WTC11 (cell line): Measurements from ENCODE around the gene AKAP6. TPM values are rescaled to one million over a fixed set of nuclear protein-coding genes. Genes with fewer than 3 reads are reported as not detected.

Experiments
- ATAC-seq: fragments of 200-7000 bp; cut with Tn5 transposase; 2 replicates; pipeline ENCODE4 v1.10.0; 2021; ENCODE audit warnings: mild to moderate bottlenecking, moderate library complexity
- CTCF ChIA-PET: fragments of 300-600 bp; sonication (Branson Sonifier 250); formaldehyde crosslinking; loops from one replicate; lab custom pipeline; 2021; ENCODE audit warnings: antibody characterized with exemption; lab: Charles Lee
- POLR2A ChIA-PET: fragments of 350-600 bp; sonication (Branson Sonifier 250); formaldehyde crosslinking; loops from one replicate; lab custom pipeline; 2021; ENCODE audit warnings: antibody characterized with exemption; lab: Charles Lee
- DNase-seq: peaks from one replicate; pipeline ENCODE4 v3.0.0; 2021; ENCODE audit warnings: low spot score
- H3K27ac Mint-ChIP-seq: 2 replicates; pipeline ENCODE4 v1.8.0; 2021; ENCODE audit warnings: mixed read lengths
- H3K27me3 Mint-ChIP-seq: 2 replicates; pipeline ENCODE4 v1.8.0; 2021; ENCODE audit warnings: low read depth, mild to moderate bottlenecking, moderate library complexity, mixed read lengths
- H3K36me3 Mint-ChIP-seq: 2 replicates; pipeline ENCODE4 v1.8.0; 2021; ENCODE audit warnings: mixed read lengths
- H3K4me1 Mint-ChIP-seq: 2 replicates; pipeline ENCODE4 v1.8.0; 2022; ENCODE audit warnings: mixed read lengths
- H3K4me3 Mint-ChIP-seq: 2 replicates; pipeline ENCODE4 v1.8.0; 2021; ENCODE audit warnings: mild to moderate bottlenecking, moderate library complexity, mixed read lengths
- H3K9me3 Mint-ChIP-seq: 2 replicates; pipeline ENCODE4 v1.8.0; 2021; ENCODE audit warnings: mixed read lengths
- ATF6 ChIP-seq: sonication (generic); formaldehyde crosslinking; IDR thresholded peaks from 2 replicates; pipeline ENCODE4 v1.8.1; 2023; ENCODE audit warnings: mild to moderate bottlenecking, missing genetic modification reagents
- E2F5 ChIP-seq: sonication (generic); formaldehyde crosslinking; IDR thresholded peaks from 2 replicates; pipeline ENCODE4 v1.8.1; 2022; ENCODE audit warnings: mild to moderate bottlenecking, moderate library complexity, missing genetic modification reagents
- ERG ChIP-seq: fragments of 250-450 bp; sonication (Bioruptor Pico); IDR thresholded peaks from 2 replicates; pipeline ENCODE4 v1.8.0; 2021; ENCODE audit warnings: mild to moderate bottlenecking
- GTF2I ChIP-seq: fragments of 250-450 bp; sonication (Bioruptor Pico); conservative IDR thresholded peaks from 2 replicates; pipeline ENCODE4 v1.4.0; 2021; ENCODE audit warnings: mild to moderate bottlenecking
- IRF1 ChIP-seq: sonication (generic); formaldehyde crosslinking; IDR thresholded peaks from 2 replicates; pipeline ENCODE4 v1.8.0; 2023; ENCODE audit warnings: missing genetic modification reagents
- MYBL2 ChIP-seq: sonication (generic); formaldehyde crosslinking; IDR thresholded peaks from 2 replicates; pipeline ENCODE4 v1.8.1; 2023; ENCODE audit warnings: mild to moderate bottlenecking, moderate library complexity, missing genetic modification reagents
- NR3C1 ChIP-seq: sonication (generic); formaldehyde crosslinking; conservative IDR thresholded peaks from 2 replicates; pipeline ENCODE4 v1.8.1; 2023; ENCODE audit warnings: low read depth, mild to moderate bottlenecking, missing genetic modification reagents
- OVOL2 ChIP-seq: fragments of 250-450 bp; sonication (Bioruptor Pico); IDR thresholded peaks from 2 replicates; pipeline ENCODE4 v1.9.0; 2021; ENCODE audit warnings: mild to moderate bottlenecking, borderline replicate concordance
- PRDM15 ChIP-seq: sonication (generic); formaldehyde crosslinking; IDR thresholded peaks from 2 replicates; pipeline ENCODE4 v1.8.0; 2022; ENCODE audit warnings: missing genetic modification reagents
- RELA ChIP-seq: sonication (generic); formaldehyde crosslinking; IDR thresholded peaks from 2 replicates; pipeline ENCODE4 v1.8.1; 2022; ENCODE audit warnings: missing genetic modification reagents, mild to moderate bottlenecking, borderline replicate concordance
- SP1 ChIP-seq: sonication (generic); formaldehyde crosslinking; conservative IDR thresholded peaks from 2 replicates; pipeline ENCODE4 v1.8.1; 2022; ENCODE audit warnings: missing genetic modification reagents
- TEAD1 ChIP-seq: sonication (generic); formaldehyde crosslinking; IDR thresholded peaks from 2 replicates; pipeline ENCODE4 v1.8.0; 2022; ENCODE audit warnings: mild to moderate bottlenecking, missing genetic modification reagents
- TEAD4 ChIP-seq: sonication (generic); formaldehyde crosslinking; IDR thresholded peaks from 2 replicates; pipeline ENCODE4 v1.8.0; 2022; ENCODE audit warnings: mild to moderate bottlenecking, missing genetic modification reagents
- USF2 ChIP-seq: sonication (generic); formaldehyde crosslinking; IDR thresholded peaks from 2 replicates; pipeline ENCODE4 v1.8.1; 2023; ENCODE audit warnings: mild to moderate bottlenecking, missing genetic modification reagents, moderate library complexity
- ZBTB21 ChIP-seq: sonication (generic); formaldehyde crosslinking; IDR thresholded peaks from 2 replicates; pipeline ENCODE4 v1.8.1; 2023; ENCODE audit warnings: mild to moderate bottlenecking, missing genetic modification reagents, borderline replicate concordance
- ZBTB43 ChIP-seq: sonication (generic); formaldehyde crosslinking; IDR thresholded peaks from 2 replicates; pipeline ENCODE4 v1.8.1; 2023; ENCODE audit warnings: mild to moderate bottlenecking, missing genetic modification reagents
- ZMAT4 ChIP-seq: fragments of 250-450 bp; sonication (Bioruptor Pico); IDR thresholded peaks from 2 replicates; pipeline ENCODE4 v1.9.0; 2021; ENCODE audit warnings: mild to moderate bottlenecking
- ZNF219 ChIP-seq: sonication (generic); formaldehyde crosslinking; IDR thresholded peaks from 2 replicates; pipeline ENCODE4 v1.8.0; 2023; ENCODE audit warnings: missing genetic modification reagents, mild to moderate bottlenecking, borderline replicate concordance
- ZNF263 ChIP-seq: sonication (generic); formaldehyde crosslinking; IDR thresholded peaks from 2 replicates; pipeline ENCODE4 v1.8.1; 2022; ENCODE audit warnings: low read depth, mild to moderate bottlenecking, moderate library complexity, missing genetic modification reagents
- ZNF281 ChIP-seq: sonication (generic); formaldehyde crosslinking; IDR thresholded peaks from 2 replicates; pipeline ENCODE4 v1.8.0; 2023; ENCODE audit warnings: mild to moderate bottlenecking, missing genetic modification reagents
- ZNF396 ChIP-seq: fragments of 250-450 bp; sonication (Bioruptor Pico); IDR thresholded peaks from 2 replicates; pipeline ENCODE4 v1.8.0; 2021; ENCODE audit warnings: mild to moderate bottlenecking, moderate library complexity, borderline replicate concordance
- total RNA-seq: library from RNA; stranded (reverse); gene quantifications from 3 replicates; pipeline ENCODE4 v1.2.3, GENCODE V29; 2021

The AKAP6 gene
- total RNA-seq, 1 experiment from 2014 or later: 0.63 TPM

- ATAC-seq: no peak
- H3K27ac Mint-ChIP-seq: no peak overlapping the region
- TF ChIP-seq PRDM15 (CRISPR knock-in tag) (no peak), TEAD1 (no peak), RELA (CRISPR knock-in tag) (no peak), TEAD4 (CRISPR knock-in tag) (no peak), ZMAT4 (CRISPR knock-in tag) (no peak), ERG (CRISPR knock-in tag) (no peak), GTF2I (CRISPR knock-in tag) (no peak), ZBTB43 (no peak), ZNF263 (CRISPR knock-in tag) (no peak)
- ChIA-PET CTCF (no interaction called here), POLR2A (no interaction called here)
- no peaks in the 10 kb centered on the region for H3K36me3 Mint-ChIP-seq
- DNase-seq: no peak
- peaks cover 25% of the 10 kb centered on the region for H3K9me3 Mint-ChIP-seq
- no peak overlapping the region for H3K4me3 Mint-ChIP-seq
- H3K4me1 Mint-ChIP-seq: no peaks in the 10 kb centered on the region
- H3K27me3 Mint-ChIP-seq: no peaks in the 10 kb centered on the region; the same call in 1 of the 2 replicates
Observed at GRCh38 chr14:32846821-32847365, 517.8 kb downstream of the AKAP6 start.

- Mint-ChIP-seq H3K27me3 (no peaks in the 10 kb centered on the region; the same call in 1 of the 2 replicates), H3K9me3 (peaks cover 24% of the 10 kb centered on the region), H3K4me1 (no peaks in the 10 kb centered on the region), H3K4me3 (no peak overlapping the region), H3K27ac (no peak overlapping the region), H3K36me3 (peaks cover 2% of the 10 kb centered on the region; the same call in 1 of the 2 replicates)
- POLR2A ChIA-PET: no interaction called here
- no peak for DNase-seq
- CTCF ChIA-PET: no interaction called here
- TF ChIP-seq ZNF219 (CRISPR knock-in tag) (no peak), ATF6 (no peak), NR3C1 (CRISPR knock-in tag) (no peak), ZBTB21 (CRISPR knock-in tag) (no peak), IRF1 (CRISPR knock-in tag) (no peak), OVOL2 (CRISPR knock-in tag) (no peak), SP1 (CRISPR knock-in tag) (no peak), ZNF281 (CRISPR knock-in tag) (no peak), E2F5 (CRISPR knock-in tag) (no peak), USF2 (no peak), MYBL2 (CRISPR knock-in tag) (no peak), ZNF396 (CRISPR knock-in tag) (no peak)
- ATAC-seq: no peak
Observed at GRCh38 chr14:32847867-32848266, 518.8 kb downstream of the AKAP6 start.
